PC-3 (cell line): ENCODE measurements around the gene NR2C2. TPM values are rescaled to one million over a fixed set of nuclear protein-coding genes. Genes with fewer than 3 reads are reported as not detected.

Source experiments
- ATAC-seq: fragments of 200-7000 bp; cut with Tn5 transposase; 2 replicates; pipeline ENCODE4 v1.9.1; 2020; ENCODE audit warnings: mild to moderate bottlenecking, moderate library complexity
- BruUV-seq: library from RNA; stranded (reverse); fragments of 400-500 nt; replicated peaks from 2 replicates; lab custom pipeline; 2021; lab: Mats Ljungman, UMichigan
- CTCF ChIA-PET: fragments of 300-600 bp; sonication (Branson Sonifier 250); formaldehyde crosslinking; loops from one replicate; lab custom pipeline; 2022; ENCODE audit warnings: antibody characterized with exemption; lab: Charles Lee
- POLR2A ChIA-PET: fragments of 300-600 bp; sonication (Branson Sonifier 250); formaldehyde crosslinking; loops from one replicate; lab custom pipeline; 2022; ENCODE audit warnings: antibody characterized with exemption; ENCODE audit not compliant: unreplicated experiment; lab: Charles Lee
- DNase-seq: peaks from one replicate; pipeline ENCODE4 v3.0.0-alpha.2; 2015
- H2AFZ ChIP-seq: fragments of 300-600 bp; sonication (generic); 2 replicates; pipeline ENCODE4 v1.6.0; 2016; ENCODE audit warnings: antibody characterized with exemption, low read length
- H3F3A ChIP-seq: fragments of 300-600 bp; sonication (generic); one replicate; pipeline ENCODE4 v1.6.0; 2017; ENCODE audit warnings: antibody characterized with exemption, low read length, control low read depth, mild to moderate bottlenecking; ENCODE audit not compliant: unreplicated experiment
- H3K27ac ChIP-seq: fragments of 300-600 bp; sonication (generic); 2 replicates; pipeline ENCODE4 v1.5.1; 2016; ENCODE audit warnings: mild to moderate bottlenecking, low read length
- H3K27me3 ChIP-seq: fragments of 300-600 bp; sonication (generic); 2 replicates; pipeline ENCODE4 v1.6.1; 2016; ENCODE audit warnings: low read length, mixed read lengths
- H3K36me3 ChIP-seq: fragments of 300-600 bp; sonication (generic); 2 replicates; pipeline ENCODE4 v1.6.1; 2016; ENCODE audit warnings: low read depth, mixed run types, low read length, mixed read lengths
- H3K4me1 ChIP-seq: fragments of 300-600 bp; sonication (generic); 2 replicates; pipeline ENCODE4 v1.5.1; 2016; ENCODE audit warnings: low read length; ENCODE audit not compliant: insufficient read depth
- H3K4me2 ChIP-seq: fragments of 300-600 bp; sonication (generic); 2 replicates; pipeline ENCODE4 v1.6.0; 2016; ENCODE audit warnings: low read length
- H3K4me3 ChIP-seq: fragments of 300-600 bp; sonication (generic); 2 replicates; pipeline ENCODE4 v1.5.1; 2016; ENCODE audit warnings: mild to moderate bottlenecking, low read length, mixed read lengths
- H3K79me2 ChIP-seq: fragments of 300-600 bp; sonication (generic); 2 replicates; pipeline ENCODE4 v1.6.1; 2017; ENCODE audit warnings: low read length, mixed read lengths
- H3K9ac ChIP-seq: fragments of 300-600 bp; sonication (generic); 2 replicates; pipeline ENCODE4 v1.6.0; 2016; ENCODE audit warnings: mild to moderate bottlenecking, low read length
- H3K9me2 ChIP-seq: fragments of 300-600 bp; sonication (generic); replicated peaks from 2 replicates; pipeline ENCODE4 v1.6.1; 2016; ENCODE audit warnings: mixed run types, low read length, mixed read lengths
- H3K9me3 ChIP-seq: fragments of 300-600 bp; sonication (generic); 2 replicates; pipeline ENCODE4 v1.6.1; 2016; ENCODE audit warnings: low read length, mixed read lengths
- H4K20me1 ChIP-seq: fragments of 300-600 bp; sonication (generic); 2 replicates; pipeline ENCODE4 v1.6.1; 2016; ENCODE audit warnings: low read length, mixed read lengths
- EZH2 ChIP-seq: fragments of 300-600 bp; sonication (generic); IDR thresholded peaks from one replicate; pipeline ENCODE4 v1.6.1; 2017; ENCODE audit warnings: antibody characterized with exemption, mild to moderate bottlenecking, low read length; ENCODE audit not compliant: unreplicated experiment
- EZH2phosphoT487 ChIP-seq: fragments of 300-600 bp; sonication (generic); IDR thresholded peaks from 2 replicates; pipeline ENCODE4 v1.6.1; 2018; ENCODE audit warnings: mild to moderate bottlenecking, antibody characterized with exemption, low read length, borderline replicate concordance
- intact Hi-C: fragments of 100-400 bp; cut with micrococcal nuclease; formaldehyde crosslinking; loops from 2 replicates; pipeline ENCODE4 v1.9.0; 2023
- total RNA-seq: library from RNA; depleted of rRNA; stranded (reverse); fragments of >200 nt; gene quantifications from 2 replicates; pipeline ENCODE4 v1.2.3, GENCODE V29; 2014
- TF ChIP-seq, protein P1 (sequence below): fragments of 300-600 bp; sonication (generic); conservative IDR thresholded peaks from 2 replicates; pipeline ENCODE4 v1.5.1; 2017; ENCODE audit warnings: antibody characterized with exemption, low read depth, mild to moderate bottlenecking, low read length

The NR2C2 gene
- total RNA-seq, 1 experiment from 2014 or later = 21.9 TPM

DNA sequence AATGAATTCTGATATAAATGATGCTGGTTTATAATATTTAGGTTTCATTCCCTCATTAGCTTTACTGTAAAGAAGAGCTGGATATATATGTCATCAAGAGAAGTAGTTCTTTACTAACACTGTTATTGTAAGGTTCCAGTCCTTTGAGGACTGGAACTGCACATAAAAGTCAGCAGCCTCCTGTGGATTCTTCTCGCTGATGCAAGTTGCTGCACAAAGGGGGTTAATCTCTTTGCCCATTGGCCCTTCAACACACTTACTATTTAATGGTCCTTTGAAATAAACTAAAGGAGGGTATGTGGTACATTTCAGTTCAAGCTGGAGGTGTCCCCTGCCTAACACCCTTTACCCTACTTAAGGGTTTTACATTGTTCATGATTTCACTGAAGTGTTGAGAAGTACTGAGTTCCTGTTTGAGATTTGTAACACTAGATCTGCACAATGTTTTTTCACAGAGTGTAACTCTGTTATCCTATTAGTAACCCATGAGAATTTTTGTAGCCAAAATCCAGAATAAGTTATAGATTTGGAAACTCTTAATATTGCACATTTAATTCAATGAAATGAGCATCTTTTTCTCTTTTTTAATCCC, 43.9 kb downstream of the NR2C2 start:
- BruUV-seq = no TSS peak
- intact Hi-C loops = no loop called here

DNA sequence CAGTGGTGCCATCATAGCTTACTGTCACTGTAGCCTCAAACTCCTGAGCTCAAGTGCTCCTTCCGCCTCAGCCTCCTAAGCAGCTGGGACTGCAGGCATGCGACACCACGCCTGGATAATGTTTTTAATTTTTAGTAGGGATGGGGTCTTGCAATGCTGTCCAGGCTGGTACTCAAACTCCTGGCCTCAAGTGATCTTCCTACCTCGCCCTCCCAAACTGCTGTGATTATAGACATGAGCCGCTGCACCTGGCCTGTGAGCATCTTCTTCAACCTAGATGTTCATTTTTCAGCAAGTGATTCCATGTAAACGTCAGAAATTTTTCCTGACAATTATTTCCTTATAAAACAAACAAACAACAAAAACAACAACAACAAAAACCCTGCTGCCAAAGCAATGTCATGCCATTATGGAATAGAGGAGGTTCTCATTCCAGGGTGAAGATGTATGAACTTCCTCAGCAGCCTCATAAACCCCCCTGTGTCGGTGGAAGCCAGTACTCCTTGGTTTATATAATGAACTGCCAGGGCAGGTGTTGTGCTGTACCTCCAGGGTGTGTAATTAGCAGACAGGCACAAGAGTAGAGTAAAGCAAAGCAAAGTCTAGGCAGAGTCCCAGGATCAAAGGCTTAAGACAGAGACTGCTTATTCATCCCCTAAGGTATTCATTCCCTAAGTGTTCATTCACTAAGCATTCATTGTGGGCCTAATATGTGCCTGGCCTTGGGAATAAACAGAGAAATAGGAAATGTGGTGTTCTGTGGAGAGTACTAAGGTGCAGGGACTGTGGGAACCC, 44.6 kb downstream of the NR2C2 start:
- ATAC-seq = no peak
- TF ChIP-seq EZH2 = no peak
- TF ChIP-seq, protein P1, sequence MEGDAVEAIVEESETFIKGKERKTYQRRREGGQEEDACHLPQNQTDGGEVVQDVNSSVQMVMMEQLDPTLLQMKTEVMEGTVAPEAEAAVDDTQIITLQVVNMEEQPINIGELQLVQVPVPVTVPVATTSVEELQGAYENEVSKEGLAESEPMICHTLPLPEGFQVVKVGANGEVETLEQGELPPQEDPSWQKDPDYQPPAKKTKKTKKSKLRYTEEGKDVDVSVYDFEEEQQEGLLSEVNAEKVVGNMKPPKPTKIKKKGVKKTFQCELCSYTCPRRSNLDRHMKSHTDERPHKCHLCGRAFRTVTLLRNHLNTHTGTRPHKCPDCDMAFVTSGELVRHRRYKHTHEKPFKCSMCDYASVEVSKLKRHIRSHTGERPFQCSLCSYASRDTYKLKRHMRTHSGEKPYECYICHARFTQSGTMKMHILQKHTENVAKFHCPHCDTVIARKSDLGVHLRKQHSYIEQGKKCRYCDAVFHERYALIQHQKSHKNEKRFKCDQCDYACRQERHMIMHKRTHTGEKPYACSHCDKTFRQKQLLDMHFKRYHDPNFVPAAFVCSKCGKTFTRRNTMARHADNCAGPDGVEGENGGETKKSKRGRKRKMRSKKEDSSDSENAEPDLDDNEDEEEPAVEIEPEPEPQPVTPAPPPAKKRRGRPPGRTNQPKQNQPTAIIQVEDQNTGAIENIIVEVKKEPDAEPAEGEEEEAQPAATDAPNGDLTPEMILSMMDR = no peak
- TF ChIP-seq EZH2phosphoT487 = no peak

More for the DNA sequence above, 43.9 kb downstream of the NR2C2 start:
- Histone ChIP-seq H3K9ac (no peak overlapping the region), H3K36me3 (no peaks in the 10 kb centered on the region), H3K4me2 (no peak overlapping the region), H4K20me1 (no peaks in the 10 kb centered on the region; the same call in 1 of the 2 replicates), H3K9me2 (no peaks in the 10 kb centered on the region), H3K4me1 (peaks cover 5% of the 10 kb centered on the region; the same call in 1 of the 2 replicates), H3K4me3 (no peak overlapping the region), H3K79me2 (peaks cover 26% of the 10 kb centered on the region), H2AFZ (no peak overlapping the region), H3F3A (no peaks in the 10 kb centered on the region), H3K9me3 (no peaks in the 10 kb centered on the region), H3K27ac (no peak overlapping the region), H3K27me3 (no peaks in the 10 kb centered on the region)
- ChIA-PET POLR2A (no interaction called here), CTCF (no interaction called here)
- TF ChIP-seq EZH2 (no peak), EZH2phosphoT487 (no peak)
- TF ChIP-seq, protein P1 = no peak
- DNase-seq = no peak
- no peak for ATAC-seq

More for the DNA sequence above, 44.6 kb downstream of the NR2C2 start:
- no peaks in the 10 kb centered on the region for H3K9me2 ChIP-seq
- ChIA-PET CTCF (no interaction called here), POLR2A (no interaction called here)
- no peaks in the 10 kb centered on the region for H3K9me3 ChIP-seq
- H3K27ac ChIP-seq = no peak overlapping the region
- BruUV-seq = no TSS peak
- H3F3A ChIP-seq = no peaks in the 10 kb centered on the region
- no peak overlapping the region for H3K9ac ChIP-seq
- H3K4me1 ChIP-seq = peaks cover 5% of the 10 kb centered on the region; the same call in 1 of the 2 replicates
- H3K27me3 ChIP-seq = no peaks in the 10 kb centered on the region
- no peak overlapping the region for H3K4me3 ChIP-seq
- DNase-seq = no peak
- no peaks in the 10 kb centered on the region; the same call in 1 of the 2 replicates for H4K20me1 ChIP-seq
- H3K36me3 ChIP-seq = no peaks in the 10 kb centered on the region
- peaks cover 31% of the 10 kb centered on the region for H3K79me2 ChIP-seq
- intact Hi-C loops = no loop called here
- no peak overlapping the region for H2AFZ ChIP-seq
- H3K4me2 ChIP-seq = no peak overlapping the region
